Measurements from ENCODE around the gene MARK3. TPM values are rescaled to one million over a fixed set of nuclear protein-coding genes. Genes with fewer than 3 reads are reported as not detected.

The MARK3 gene
- total and polyA plus RNA-seq, 10 of the 15 experiments (the other 5 are each of a cell fraction or from before 2014, with no cell fraction given): 10.7 to 75.1 (median 41.4) TPM

DNA sequence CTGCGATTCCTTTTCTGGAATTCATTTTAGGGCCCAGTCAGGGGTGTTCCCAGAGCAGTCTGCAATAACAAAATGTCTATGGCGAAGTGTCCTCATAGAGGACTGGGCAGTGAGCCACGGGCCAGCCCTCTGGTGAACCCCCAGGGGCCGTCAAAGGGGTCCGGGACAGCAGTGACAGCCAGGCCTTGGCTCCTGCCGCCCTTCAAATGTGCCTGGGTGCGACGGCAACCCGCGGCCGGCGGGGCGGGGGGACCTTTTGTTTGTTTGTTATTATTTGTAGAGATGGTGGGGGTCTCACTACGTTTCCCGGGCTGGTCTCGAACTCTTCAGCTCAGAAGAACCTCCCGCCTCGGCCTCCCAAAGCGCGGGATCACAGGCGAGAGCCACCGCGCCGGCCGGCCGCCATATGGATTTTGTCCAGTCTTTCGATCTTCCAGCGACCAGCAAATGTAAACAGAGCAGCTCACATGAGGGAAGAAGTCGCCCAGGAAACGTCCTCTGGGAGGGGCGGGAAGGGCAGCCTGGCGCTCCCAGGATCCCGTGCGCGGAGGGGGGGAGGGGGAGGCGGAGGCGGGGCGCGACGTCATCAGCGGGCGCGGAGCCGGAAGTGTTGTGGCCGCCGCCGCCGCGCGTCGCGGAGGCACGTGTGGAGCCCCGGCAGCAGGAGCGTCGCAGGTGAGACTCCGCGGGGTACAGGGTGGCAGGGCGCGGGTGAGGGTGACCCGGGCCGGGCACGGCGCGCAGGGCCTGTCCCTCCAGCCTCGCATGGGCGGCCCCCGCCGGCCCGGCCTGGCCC, 143.6 kb downstream of the MARK3 start, which contains the start of gene TRMT61A (continued):
- TF ChIP-seq IKZF1 (conservative IDR thresholded peaks at IDR 0.05): peak; percentile 55
- TF ChIP-seq MYC (IDR thresholded peaks at IDR 0.05; ENCODE audit: insufficient read depth, insufficient read length, insufficient replicate concordance, low read length, severe bottlenecking): peak; percentile 73
- TF ChIP-seq ESRRA (IDR thresholded peaks at IDR 0.05; ENCODE audit: low read length): 0 out of 2 replicates have a peak, but pooled peaks have one; percentile 59
- no peak for TF ChIP-seq SUPT20H (IDR thresholded peaks at IDR 0.05; ENCODE audit: borderline replicate concordance, control insufficient read depth, low read depth, low read length)
- TF ChIP-seq HCFC1 (IDR thresholded peaks at IDR 0.05; ENCODE audit: low read length): peak; percentile 67
- 0 out of 2 replicates have a peak, but pooled peaks have one; percentile 54 for TF ChIP-seq RUNX3 (IDR thresholded peaks at IDR 0.05; ENCODE audit: low read length)
- TF ChIP-seq, protein P1, sequence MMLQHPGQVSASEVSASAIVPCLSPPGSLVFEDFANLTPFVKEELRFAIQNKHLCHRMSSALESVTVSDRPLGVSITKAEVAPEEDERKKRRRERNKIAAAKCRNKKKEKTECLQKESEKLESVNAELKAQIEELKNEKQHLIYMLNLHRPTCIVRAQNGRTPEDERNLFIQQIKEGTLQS (IDR thresholded peaks at IDR 0.05; ENCODE audit: borderline replicate concordance, extremely low read depth, low read depth, low read length): peak; percentile 51; the same call in 1 of the 2 replicates
- peak; percentile 29; the same call in 1 of the 2 replicates for TF ChIP-seq RB1 (IDR thresholded peaks at IDR 0.05; ENCODE audit: borderline replicate concordance)
- TF ChIP-seq STAT1 (conservative IDR thresholded peaks at IDR 0.05): no peak
- 0 out of 2 replicates have a peak, but pooled peaks have one; percentile 35 for TF ChIP-seq NBN (IDR thresholded peaks at IDR 0.05)
- TF ChIP-seq DPF2 (IDR thresholded peaks at IDR 0.05): 0 out of 2 replicates have a peak, but pooled peaks have one; percentile 23
- TF ChIP-seq CREM (IDR thresholded peaks at IDR 0.05; ENCODE audit: low read depth): peak; percentile 94
- TF ChIP-seq POLR2A (IDR thresholded peaks at IDR 0.05; ENCODE audit: low read depth, low read length): peak; percentile 84

Data from GM12878 (cell line).